Measurements from ENCODE around the gene C11orf52. TPM values are rescaled to one million over a fixed set of nuclear protein-coding genes. Genes with fewer than 3 reads are reported as not detected.

The C11orf52 gene
- total and polyA plus RNA-seq, 2 of the 4 experiments (the other 2 are of a cell fraction): 0.90 to 1.1 TPM

- ChIA-PET CTCF (no interaction called here), POLR2A (ENCODE audit: unreplicated experiment) (no interaction called here)
- Histone ChIP-seq H4K20me1 (ENCODE audit: insufficient read depth, low read length) (no peaks in the 10 kb centered on the region), H3K4me3 (ENCODE audit: insufficient read depth, low read depth, low read length) (no peak overlapping the region), H3K56ac (ENCODE audit: extremely low read depth, insufficient read depth, low read length) (no peak overlapping the region), H3K14ac (replicated peaks; ENCODE audit: low read depth, low read length) (no peak overlapping the region), H2BK5ac (ENCODE audit: low read depth, low read length, poor library complexity, severe bottlenecking) (no peak overlapping the region), H4K5ac (ENCODE audit: low read depth, low read length) (no peak overlapping the region), H2AK5ac (ENCODE audit: low read depth, low read length) (no peak overlapping the region), H3K4me2 (ENCODE audit: low read depth, low read length) (no peak overlapping the region), H2BK15ac (ENCODE audit: low read depth, low read length) (no peak overlapping the region), H3K4me1 (ENCODE audit: control insufficient read depth, insufficient read depth, low read length) (no peaks in the 10 kb centered on the region), H3K23ac (ENCODE audit: low read depth, low read length) (no peak overlapping the region), H3K4ac (ENCODE audit: low read depth, low read length) (no peak overlapping the region), H2BK120ac (ENCODE audit: low read depth, low read length) (no peak overlapping the region), H3K18ac (ENCODE audit: low read depth, low read length) (no peak overlapping the region), H3K9ac (ENCODE audit: low read depth, low read length) (no peak overlapping the region), H3K36me3 (ENCODE audit: control insufficient read depth, insufficient read depth, low read length) (peaks cover 14% of the 10 kb centered on the region), H3K9me3 (ENCODE audit: control insufficient read depth, insufficient read depth, low read length) (no peaks in the 10 kb centered on the region), H4K91ac (ENCODE audit: insufficient read depth, low read depth, low read length) (no peak overlapping the region), H2BK20ac (ENCODE audit: low read depth, low read length) (no peak overlapping the region), H4K8ac (ENCODE audit: low read depth in 2 of 2, low read length in 2 of 2) (no peak overlapping the region), H3K27me3 (ENCODE audit: control insufficient read depth, insufficient read depth, low read length) (no peaks in the 10 kb centered on the region), H3K9me1 (ENCODE audit: insufficient read depth, low read length) (no peaks in the 10 kb centered on the region), H2AK9ac (replicated peaks; ENCODE audit: low read depth, low read length, poor library complexity) (no peak overlapping the region), H3K27ac (ENCODE audit: insufficient read depth, low read length) (no peak overlapping the region), H3K79me1 (ENCODE audit: low read depth in 1 of 2, low read length in 2 of 2) (no peaks in the 10 kb centered on the region), H2AFZ (replicated peaks; ENCODE audit: low read length, poor library complexity) (no peak overlapping the region)
- ATAC-seq (ENCODE audit: low read depth) (no peak), DNase-seq (no peak)
- no TSS peak for BruUV-seq (replicated peaks)
- TF ChIP-seq BHLHE40 (IDR thresholded peaks at IDR 0.05; ENCODE audit: low read depth, low read length) (no peak), ELK1 (IDR thresholded peaks at IDR 0.05; ENCODE audit: borderline replicate concordance, low read depth, low read length) (no peak), FOS (IDR thresholded peaks at IDR 0.05; ENCODE audit: low read depth, low read length) (no peak), NFE2L2 (IDR thresholded peaks at IDR 0.05; ENCODE audit: low read depth, low read length) (no peak), CEBPB (IDR thresholded peaks at IDR 0.05; ENCODE audit: low read depth, low read length) (no peak), RAD21 (IDR thresholded peaks at IDR 0.05; ENCODE audit: low read length) (no peak), RCOR1 (IDR thresholded peaks at IDR 0.05; ENCODE audit: insufficient replicate concordance, low read length) (no peak), CTCF (conservative IDR thresholded peaks at IDR 0.05; ENCODE audit: low read depth, low read length) (no peak), RFX5 (IDR thresholded peaks at IDR 0.05; ENCODE audit: low read depth, low read length) (no peak), MAFK (IDR thresholded peaks at IDR 0.05; ENCODE audit: low read depth, low read length) (no peak)
- 80% methylated on average over 5 of the region's 6 CpGs; no CpG with 5 or more reads in 1 of the 2 experiments for WGBS, 2 experiments (ENCODE audit: extremely low coverage in 2 of 2, insufficient read length in 1 of 2)
- dilution Hi-C loops (cut with HindIII; ENCODE audit: low sequenced_read_pairs, unreplicated experiment) (no loop called here), intact Hi-C loops (cut with micrococcal nuclease) (no loop called here), in situ Hi-C loops (cut with MboI; ENCODE audit: low sequenced_read_pairs) (no loop called here)
Observed at GRCh38 chr11:111967649-111968048, 48.9 kb downstream of the C11orf52 start.
